ENCODE data around the gene AIPL1. TPM values are rescaled to one million over a fixed set of nuclear protein-coding genes. Genes with fewer than 3 reads are reported as not detected.

Gene AIPL1
- total RNA-seq, 1 donor from 2014 or later, result not detected

DNA sequence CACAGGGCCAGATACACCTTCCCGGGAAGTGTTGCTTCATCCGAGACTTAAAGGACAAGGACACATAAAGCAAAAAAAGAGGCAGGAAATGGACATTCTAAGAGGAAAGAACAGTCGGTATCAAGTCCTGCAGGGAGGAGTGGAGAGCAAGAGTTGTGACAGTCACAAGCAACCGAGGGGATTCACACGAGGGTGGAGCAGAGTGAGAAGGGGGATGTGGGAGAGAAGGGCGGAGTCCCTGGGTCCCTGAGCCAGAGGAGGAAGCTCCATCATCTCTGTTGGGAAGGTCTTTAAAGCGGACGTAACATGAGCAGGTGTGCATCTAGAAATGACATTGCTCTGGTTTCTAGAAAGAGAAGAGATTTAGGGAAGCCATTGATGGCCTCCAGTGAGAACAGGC, 47.1 kb downstream of the AIPL1 start:
- peaks cover 7% of the 10 kb centered on the region for H3K4me1 Mint-ChIP-seq (ENCODE audit: unreplicated experiment)

DNA sequence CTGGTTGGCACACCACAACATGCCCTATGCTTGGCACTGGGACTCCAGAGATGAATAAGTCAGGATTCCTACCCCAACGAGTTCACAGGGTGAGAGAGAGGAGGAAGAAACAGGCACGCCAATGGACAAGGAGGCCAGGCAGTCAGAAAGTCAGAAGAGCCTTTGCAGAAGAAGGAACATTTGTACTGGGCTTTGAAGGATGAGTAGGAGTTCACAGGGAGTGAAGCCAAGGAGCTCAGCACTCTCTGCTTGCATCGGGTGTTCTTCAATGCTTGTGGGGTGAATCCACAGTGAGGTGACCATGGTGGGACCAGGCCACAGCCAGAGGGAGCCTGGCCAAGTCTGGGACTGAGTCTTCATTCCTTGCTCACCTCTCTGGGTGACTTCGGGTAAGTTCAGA, 47.5 kb downstream of the AIPL1 start:
- Mint-ChIP-seq H3K27ac (no peak overlapping the region), H3K9me3 (peaks cover 2% of the 10 kb centered on the region), H3K27me3 (no peaks in the 10 kb centered on the region), H3K4me3 (no peak overlapping the region), H3K4me1 (ENCODE audit: unreplicated experiment) (peaks cover 2% of the 10 kb centered on the region), H3K36me3 (no peaks in the 10 kb centered on the region)
- TF ChIP-seq, protein P1, sequence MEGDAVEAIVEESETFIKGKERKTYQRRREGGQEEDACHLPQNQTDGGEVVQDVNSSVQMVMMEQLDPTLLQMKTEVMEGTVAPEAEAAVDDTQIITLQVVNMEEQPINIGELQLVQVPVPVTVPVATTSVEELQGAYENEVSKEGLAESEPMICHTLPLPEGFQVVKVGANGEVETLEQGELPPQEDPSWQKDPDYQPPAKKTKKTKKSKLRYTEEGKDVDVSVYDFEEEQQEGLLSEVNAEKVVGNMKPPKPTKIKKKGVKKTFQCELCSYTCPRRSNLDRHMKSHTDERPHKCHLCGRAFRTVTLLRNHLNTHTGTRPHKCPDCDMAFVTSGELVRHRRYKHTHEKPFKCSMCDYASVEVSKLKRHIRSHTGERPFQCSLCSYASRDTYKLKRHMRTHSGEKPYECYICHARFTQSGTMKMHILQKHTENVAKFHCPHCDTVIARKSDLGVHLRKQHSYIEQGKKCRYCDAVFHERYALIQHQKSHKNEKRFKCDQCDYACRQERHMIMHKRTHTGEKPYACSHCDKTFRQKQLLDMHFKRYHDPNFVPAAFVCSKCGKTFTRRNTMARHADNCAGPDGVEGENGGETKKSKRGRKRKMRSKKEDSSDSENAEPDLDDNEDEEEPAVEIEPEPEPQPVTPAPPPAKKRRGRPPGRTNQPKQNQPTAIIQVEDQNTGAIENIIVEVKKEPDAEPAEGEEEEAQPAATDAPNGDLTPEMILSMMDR (conservative IDR thresholded peaks at IDR 0.05), result no peak
- DNase-seq (ENCODE audit: extremely low spot score, unreplicated experiment), result peak; percentile 43

More for the DNA sequence above, 47.1 kb downstream of the AIPL1 start:
- H3K27me3 Mint-ChIP-seq, result no peaks in the 10 kb centered on the region
- H3K9me3 Mint-ChIP-seq, result peaks cover 4% of the 10 kb centered on the region
- no peak overlapping the region for H3K27ac Mint-ChIP-seq
- no peak overlapping the region for H3K4me3 Mint-ChIP-seq
- DNase-seq (ENCODE audit: extremely low spot score, unreplicated experiment), result peak; percentile 34
- TF ChIP-seq, protein P1 (conservative IDR thresholded peaks at IDR 0.05), result no peak
- H3K36me3 Mint-ChIP-seq, result no peaks in the 10 kb centered on the region

- no peak overlapping the region for H3K27ac Mint-ChIP-seq
- peak; percentile 37 for DNase-seq (ENCODE audit: extremely low spot score, unreplicated experiment)
- TF ChIP-seq, protein P1 (conservative IDR thresholded peaks at IDR 0.05), result no peak
- H3K9me3 Mint-ChIP-seq, result no peaks in the 10 kb centered on the region
- H3K36me3 Mint-ChIP-seq, result no peaks in the 10 kb centered on the region
- H3K4me3 Mint-ChIP-seq, result no peak overlapping the region
- no peaks in the 10 kb centered on the region for H3K4me1 Mint-ChIP-seq (ENCODE audit: unreplicated experiment)
- H3K27me3 Mint-ChIP-seq, result peaks cover 3% of the 10 kb centered on the region
Measured at GRCh38 chr17:6386041-6386630, 48.8 kb downstream of the AIPL1 start.

GRCh38 chr17:6384481-6384880, 50.4 kb downstream of the AIPL1 start:
- no peak for DNase-seq (ENCODE audit: extremely low spot score, unreplicated experiment)
- peaks cover 3% of the 10 kb centered on the region for H3K27me3 Mint-ChIP-seq
- no peak overlapping the region for H3K27ac Mint-ChIP-seq
- no peaks in the 10 kb centered on the region for H3K4me1 Mint-ChIP-seq (ENCODE audit: unreplicated experiment)
- H3K4me3 Mint-ChIP-seq, result no peak overlapping the region
- no peaks in the 10 kb centered on the region for H3K36me3 Mint-ChIP-seq
- TF ChIP-seq, protein P1 (conservative IDR thresholded peaks at IDR 0.05), result no peak
- H3K9me3 Mint-ChIP-seq, result no peaks in the 10 kb centered on the region

GRCh38 chr17:6381526-6382465, 53.1 kb downstream of the AIPL1 start:
- no peak for DNase-seq (ENCODE audit: extremely low spot score, unreplicated experiment)
- Mint-ChIP-seq H3K27ac (no peak overlapping the region), H3K36me3 (no peaks in the 10 kb centered on the region), H3K9me3 (no peaks in the 10 kb centered on the region), H3K4me3 (no peak overlapping the region), H3K4me1 (ENCODE audit: unreplicated experiment) (no peaks in the 10 kb centered on the region), H3K27me3 (peaks cover 3% of the 10 kb centered on the region)
- TF ChIP-seq, protein P1 (conservative IDR thresholded peaks at IDR 0.05), result no peak

Measured in type B pancreatic cell (in vitro differentiated cells).